Astrocyte (in vitro differentiated cells and primary cell): ENCODE data around the gene ECI1. TPM values are rescaled to one million over a fixed set of nuclear protein-coding genes. Genes with fewer than 3 reads are reported as not detected.

ENCODE experiments used
- DNase-seq: peaks from one replicate; pipeline ENCODE4 v3.0.0-alpha.2; 2010; ENCODE audit warnings: low read depth
- FAIRE-seq: peaks from 2 replicates; lab custom pipeline; 2011; peaks lifted over from hg19 to GRCh38; lab: Jason Lieb, UNC
- H2AFZ ChIP-seq: 2 replicates; pipeline ENCODE4 v1.6.0; 2012; ENCODE audit warnings: low read depth, low read length, inconsistent platforms
- H3K27ac ChIP-seq: 2 replicates; pipeline ENCODE4 v1.5.1; 2011; ENCODE audit warnings: low read depth, low read length, inconsistent platforms
- H3K27me3 ChIP-seq: 2 replicates; pipeline ENCODE4 v1.6.0; 2011; ENCODE audit warnings: low read length, inconsistent platforms; ENCODE audit not compliant: insufficient read depth
- H3K36me3 ChIP-seq: 2 replicates; pipeline ENCODE4 v1.5.1; 2011; ENCODE audit warnings: low read length, inconsistent platforms; ENCODE audit not compliant: insufficient read depth
- H3K4me1 ChIP-seq: 2 replicates; pipeline ENCODE4 v1.5.1; 2011; ENCODE audit warnings: low read length, inconsistent platforms; ENCODE audit not compliant: insufficient read depth
- H3K4me2 ChIP-seq: 2 replicates; pipeline ENCODE4 v1.6.0; 2012; ENCODE audit warnings: low read length, inconsistent platforms
- H3K4me3 ChIP-seq: 2 replicates; pipeline ENCODE4 v1.5.1; 2011; ENCODE audit warnings: low read depth, mild to moderate bottlenecking, low read length, inconsistent platforms; ENCODE audit not compliant: insufficient read depth
- H3K79me2 ChIP-seq: 2 replicates; pipeline ENCODE4 v1.6.0; 2012; ENCODE audit warnings: mild to moderate bottlenecking, low read length, inconsistent platforms; ENCODE audit not compliant: insufficient read depth
- H3K9ac ChIP-seq: 2 replicates; pipeline ENCODE4 v1.6.0; 2012; ENCODE audit warnings: mild to moderate bottlenecking, low read length, inconsistent platforms
- H3K9me3 ChIP-seq: 2 replicates; pipeline ENCODE4 v1.5.1; 2012; ENCODE audit warnings: low read depth, mild to moderate bottlenecking, low read length, inconsistent platforms; ENCODE audit not compliant: insufficient read depth
- H4K20me1 ChIP-seq: 2 replicates; pipeline ENCODE4 v1.6.0; 2012; ENCODE audit warnings: low read length, inconsistent platforms; ENCODE audit not compliant: insufficient read depth
- H3K27ac Mint-ChIP-seq: one replicate; pipeline ENCODE4 v1.8.0; 2021; ENCODE audit warnings: mild to moderate bottlenecking, mixed read lengths; ENCODE audit not compliant: unreplicated experiment
- H3K27me3 Mint-ChIP-seq: one replicate; pipeline ENCODE4 v1.8.0; 2021; ENCODE audit warnings: low read depth, mixed read lengths; ENCODE audit not compliant: unreplicated experiment
- H3K36me3 Mint-ChIP-seq: one replicate; pipeline ENCODE4 v1.8.0; 2021; ENCODE audit warnings: low read depth, mixed read lengths; ENCODE audit not compliant: unreplicated experiment
- H3K4me1 Mint-ChIP-seq: one replicate; pipeline ENCODE4 v1.8.0; 2021; ENCODE audit warnings: low read depth, mixed read lengths; ENCODE audit not compliant: unreplicated experiment
- H3K4me3 Mint-ChIP-seq: one replicate; pipeline ENCODE4 v1.8.0; 2021; ENCODE audit warnings: mild to moderate bottlenecking, moderate library complexity, mixed read lengths; ENCODE audit not compliant: unreplicated experiment
- H3K9me3 Mint-ChIP-seq: one replicate; pipeline ENCODE4 v1.8.0; 2021; ENCODE audit warnings: mild to moderate bottlenecking, mixed read lengths; ENCODE audit not compliant: unreplicated experiment
- CTCF ChIP-seq: IDR thresholded peaks from 2 replicates; pipeline ENCODE4 v1.5.1; 2011; ENCODE audit warnings: low read depth, mild to moderate bottlenecking, inconsistent platforms, low read length, moderate library complexity; ENCODE audit not compliant: insufficient read depth
- EZH2 ChIP-seq: IDR thresholded peaks from 2 replicates; pipeline ENCODE4 v1.6.1; 2012; ENCODE audit warnings: mild to moderate bottlenecking, low read length, inconsistent platforms; ENCODE audit not compliant: insufficient read depth
- total RNA-seq: library from RNA; stranded (reverse); gene quantifications from 2 replicates; pipeline ENCODE4 v1.2.1, GENCODE V29; 2021

Gene ECI1
- total RNA-seq, 1 donor from 2014 or later, result 53.4 TPM

- Histone ChIP-seq H3K79me2 (no peaks in the 10 kb centered on the region), H3K4me2 (no peak overlapping the region), H3K27me3 (peaks cover 3% of the 10 kb centered on the region), H3K36me3 (no peaks in the 10 kb centered on the region), H3K4me3 (no peak overlapping the region), H3K27ac (no peak overlapping the region), H3K4me1 (no peaks in the 10 kb centered on the region), H3K9ac (no peak overlapping the region), H4K20me1 (no peaks in the 10 kb centered on the region), H3K9me3 (no peaks in the 10 kb centered on the region), H2AFZ (no peak overlapping the region)
- H3K4me1 Mint-ChIP-seq, result no peaks in the 10 kb centered on the region
- FAIRE-seq (no peak), DNase-seq (no peak)
- H3K36me3 Mint-ChIP-seq, result peaks cover 2% of the 10 kb centered on the region
- H3K27ac Mint-ChIP-seq, result no peak overlapping the region
- no peaks in the 10 kb centered on the region for H3K9me3 Mint-ChIP-seq
- H3K27me3 Mint-ChIP-seq, result peaks cover 22% of the 10 kb centered on the region
- TF ChIP-seq CTCF (no peak), EZH2 (no peak)
- H3K4me3 Mint-ChIP-seq, result no peak overlapping the region
Measured at GRCh38 chr16:2284001-2284770, 32.8 kb upstream of the ECI1 start.

GRCh38 chr16:2282866-2283555 lies 31.6 kb upstream of the ECI1 start:
- Mint-ChIP-seq H3K4me3 (no peak overlapping the region), H3K9me3 (no peaks in the 10 kb centered on the region), H3K27me3 (peaks cover 22% of the 10 kb centered on the region), H3K36me3 (peaks cover 2% of the 10 kb centered on the region), H3K27ac (no peak overlapping the region), H3K4me1 (no peaks in the 10 kb centered on the region)
- H3K36me3 ChIP-seq, result no peaks in the 10 kb centered on the region
- no peaks in the 10 kb centered on the region for H3K4me1 ChIP-seq
- no peak for DNase-seq
- H3K27ac ChIP-seq, result no peak overlapping the region
- H3K79me2 ChIP-seq, result no peaks in the 10 kb centered on the region
- no peak overlapping the region for H3K9ac ChIP-seq
- H3K9me3 ChIP-seq, result no peaks in the 10 kb centered on the region
- FAIRE-seq, result no peak
- no peaks in the 10 kb centered on the region for H4K20me1 ChIP-seq
- H3K4me3 ChIP-seq, result no peak overlapping the region
- H3K27me3 ChIP-seq, result peaks cover 3% of the 10 kb centered on the region
- TF ChIP-seq CTCF (no peak), EZH2 (no peak)
- H3K4me2 ChIP-seq, result no peak overlapping the region
- no peak overlapping the region for H2AFZ ChIP-seq

- FAIRE-seq, result no peak
- TF ChIP-seq EZH2, result no peak
- no peak for TF ChIP-seq CTCF
- H3K4me1 Mint-ChIP-seq, result no peaks in the 10 kb centered on the region
- no peaks in the 10 kb centered on the region for H3K4me1 ChIP-seq
- no peaks in the 10 kb centered on the region for H3K79me2 ChIP-seq
- DNase-seq, result no peak
- H4K20me1 ChIP-seq, result no peaks in the 10 kb centered on the region
- no peak overlapping the region for H3K4me2 ChIP-seq
- no peak overlapping the region for H3K9ac ChIP-seq
- H3K36me3 Mint-ChIP-seq, result peaks cover 2% of the 10 kb centered on the region
- no peak overlapping the region for H3K4me3 ChIP-seq
- no peaks in the 10 kb centered on the region for H3K36me3 ChIP-seq
- H3K27ac ChIP-seq, result no peak overlapping the region
- H3K9me3 Mint-ChIP-seq, result no peaks in the 10 kb centered on the region
- H3K27me3 Mint-ChIP-seq, result peaks cover 22% of the 10 kb centered on the region
- no peak overlapping the region for H3K4me3 Mint-ChIP-seq
- no peaks in the 10 kb centered on the region for H3K9me3 ChIP-seq
- no peak overlapping the region for H3K27ac Mint-ChIP-seq
- peaks cover 3% of the 10 kb centered on the region for H3K27me3 ChIP-seq
- H2AFZ ChIP-seq, result no peak overlapping the region
Measured at GRCh38 chr16:2282262-2282661, 30.9 kb upstream of the ECI1 start.
